ENCODE data around the gene GPRIN3.

The GPRIN3 gene

DNA sequence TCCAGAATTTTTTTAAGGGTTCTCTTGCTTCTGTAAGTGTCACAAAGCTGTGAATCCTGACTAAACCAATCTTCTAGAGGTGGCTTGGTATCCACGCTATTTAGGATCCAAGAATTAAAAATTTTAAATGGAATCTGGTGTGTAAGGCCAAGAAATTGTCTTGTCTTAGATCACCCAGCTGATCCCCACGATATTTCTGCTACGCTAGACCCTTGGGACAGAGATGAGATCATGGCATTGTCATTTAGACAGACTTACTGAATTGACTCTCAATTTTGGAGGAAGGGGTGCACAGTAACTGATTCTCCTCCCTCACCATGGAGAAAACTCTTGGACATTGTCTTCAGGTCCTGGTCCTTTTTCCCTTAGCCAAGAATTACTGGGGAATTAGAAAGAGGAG is 5.7 kb downstream of the GPRIN3 start:
- Histone ChIP-seq H3K27me3 (ENCODE audit: control insufficient read depth, insufficient read depth, low read length) (peaks cover 4% of the 10 kb centered on the region), H3K36me3 (ENCODE audit: control insufficient read depth, insufficient read depth, low read length) (no peaks in the 10 kb centered on the region), H3K27ac (ENCODE audit: low read length) (no peak overlapping the region), H3K4me1 (ENCODE audit: control insufficient read depth, insufficient read depth, low read length) (peaks cover 3% of the 10 kb centered on the region), H3K4me3 (ENCODE audit: low read length) (no peak overlapping the region), H3K9me3 (ENCODE audit: control insufficient read depth, insufficient read depth, low read length) (no peaks in the 10 kb centered on the region)
- no peak for DNase-seq (ENCODE audit: low read depth, low spot score)
- WGBS (ENCODE audit: insufficient coverage, insufficient read length): no CpG with 5 or more reads among the region's 3 CpGs

DNA sequence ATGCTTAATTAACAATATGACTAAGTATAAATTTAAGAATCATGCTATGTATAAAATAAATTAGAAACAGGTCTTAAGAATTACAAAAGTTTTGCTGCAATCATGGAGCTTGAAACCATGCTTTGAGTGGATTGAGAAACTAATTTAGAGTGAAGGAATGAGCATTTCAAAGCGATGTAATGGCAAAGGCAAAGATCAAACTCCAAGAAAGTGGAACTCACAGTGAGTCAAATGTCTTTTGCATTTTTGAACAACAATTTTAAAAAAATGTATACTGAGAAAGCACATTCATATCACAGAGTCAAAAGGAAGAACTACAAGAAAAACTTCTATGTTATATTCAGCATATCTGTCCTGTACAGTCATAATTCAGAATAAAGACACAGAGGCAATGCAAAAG is 6.6 kb downstream of the GPRIN3 start:
- no peaks in the 10 kb centered on the region for H3K4me1 ChIP-seq (ENCODE audit: control insufficient read depth, insufficient read depth, low read length)
- H3K36me3 ChIP-seq (ENCODE audit: control insufficient read depth, insufficient read depth, low read length): no peaks in the 10 kb centered on the region
- no peak overlapping the region for H3K27ac ChIP-seq (ENCODE audit: low read length)
- no peak for DNase-seq (ENCODE audit: low read depth, low spot score)
- H3K4me3 ChIP-seq (ENCODE audit: low read length): no peak overlapping the region
- WGBS (ENCODE audit: insufficient coverage, insufficient read length): no CpG with 5 or more reads among the region's 1 CpG
- no peaks in the 10 kb centered on the region for H3K9me3 ChIP-seq (ENCODE audit: control insufficient read depth, insufficient read depth, low read length)
- H3K27me3 ChIP-seq (ENCODE audit: control insufficient read depth, insufficient read depth, low read length): no peaks in the 10 kb centered on the region

DNA sequence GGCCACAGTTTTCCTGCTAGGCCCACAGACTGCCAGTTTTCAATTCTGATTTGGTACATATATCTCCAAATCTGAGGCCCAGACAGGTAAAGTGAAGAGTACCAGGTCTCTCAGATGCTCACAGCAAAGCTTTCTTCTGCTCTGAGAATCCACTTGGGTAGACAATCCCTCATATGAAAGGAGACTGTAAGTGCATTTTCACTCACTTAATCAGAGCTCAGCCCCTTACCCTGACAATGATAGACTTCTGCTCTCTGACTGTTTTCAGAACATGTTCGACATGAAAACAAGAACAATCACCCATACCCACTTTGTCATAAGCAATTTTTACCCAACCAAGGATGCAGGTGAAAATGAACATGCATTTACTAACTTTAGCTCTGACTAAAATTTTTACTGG is 7.1 kb downstream of the GPRIN3 start:
- no peaks in the 10 kb centered on the region for H3K4me1 ChIP-seq (ENCODE audit: control insufficient read depth, insufficient read depth, low read length)
- H3K4me3 ChIP-seq (ENCODE audit: low read length): no peak overlapping the region
- H3K27ac ChIP-seq (ENCODE audit: low read length): no peak overlapping the region
- no peak for DNase-seq (ENCODE audit: low read depth, low spot score)
- WGBS (ENCODE audit: insufficient coverage, insufficient read length): no CpG with 5 or more reads among the region's 1 CpG
- no peaks in the 10 kb centered on the region for H3K9me3 ChIP-seq (ENCODE audit: control insufficient read depth, insufficient read depth, low read length)
- no peaks in the 10 kb centered on the region for H3K36me3 ChIP-seq (ENCODE audit: control insufficient read depth, insufficient read depth, low read length)
- H3K27me3 ChIP-seq (ENCODE audit: control insufficient read depth, insufficient read depth, low read length): no peaks in the 10 kb centered on the region

DNA sequence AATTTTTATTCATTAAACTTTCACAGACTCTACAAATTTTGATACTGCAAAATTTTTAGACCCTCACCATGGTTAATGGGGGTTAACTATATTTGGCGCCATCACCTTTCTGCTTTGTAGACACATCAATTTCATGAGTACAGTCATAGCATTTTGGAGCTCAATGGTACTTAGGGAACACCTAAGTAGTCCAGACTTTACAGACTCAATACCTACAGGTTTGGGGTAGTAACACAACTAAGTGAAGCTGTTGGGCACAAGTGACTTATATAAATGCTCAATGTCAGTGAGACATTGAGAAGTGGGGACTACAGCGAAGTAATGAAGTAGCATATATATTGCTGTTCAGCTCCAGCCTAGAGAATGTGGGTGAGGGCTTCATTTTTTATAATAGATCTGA is 7.5 kb downstream of the GPRIN3 start:
- H3K27me3 ChIP-seq (ENCODE audit: control insufficient read depth, insufficient read depth, low read length): no peaks in the 10 kb centered on the region
- H3K4me1 ChIP-seq (ENCODE audit: control insufficient read depth, insufficient read depth, low read length): no peaks in the 10 kb centered on the region
- no peak overlapping the region for H3K27ac ChIP-seq (ENCODE audit: low read length)

DNA sequence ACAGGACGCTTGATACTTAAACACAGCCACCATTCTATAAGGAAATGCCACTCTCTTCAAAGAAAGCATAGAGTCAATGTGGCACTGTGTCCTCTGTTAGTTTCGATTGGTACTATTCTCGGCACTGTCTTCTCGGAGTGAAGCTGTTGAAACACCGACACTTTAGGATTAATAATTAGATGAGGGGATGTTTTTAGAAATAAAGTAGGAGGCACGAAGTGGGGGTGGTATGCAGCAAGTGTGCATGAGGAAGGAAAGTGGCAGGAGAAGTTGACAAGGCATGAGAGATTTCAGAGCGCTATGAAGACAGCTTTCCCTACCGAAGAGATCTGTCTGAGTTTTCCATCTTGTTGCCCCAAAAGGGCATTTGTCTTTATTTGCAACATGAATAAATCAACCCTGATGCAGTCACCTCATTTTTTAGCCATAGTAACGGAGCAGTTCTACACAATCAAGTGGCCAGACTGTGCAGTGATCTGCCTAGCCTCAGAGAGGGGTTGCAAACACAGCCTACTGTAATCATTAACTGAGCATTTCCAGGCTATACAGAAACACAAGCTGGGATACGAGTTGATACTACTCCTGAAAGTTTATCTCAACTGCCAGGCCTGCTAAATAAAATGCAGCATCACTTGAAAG is 8.3 kb downstream of the GPRIN3 start:
- Histone ChIP-seq H3K27ac (ENCODE audit: low read length) (no peak overlapping the region), H3K36me3 (ENCODE audit: control insufficient read depth, insufficient read depth, low read length) (no peaks in the 10 kb centered on the region), H3K9me3 (ENCODE audit: control insufficient read depth, insufficient read depth, low read length) (no peaks in the 10 kb centered on the region), H3K4me1 (ENCODE audit: control insufficient read depth, insufficient read depth, low read length) (no peaks in the 10 kb centered on the region), H3K27me3 (ENCODE audit: control insufficient read depth, insufficient read depth, low read length) (no peaks in the 10 kb centered on the region), H3K4me3 (ENCODE audit: low read length) (no peak overlapping the region)
- no peak for DNase-seq (ENCODE audit: low read depth, low spot score)
- 100% methylated on average over 1 of the region's 10 CpGs for WGBS (ENCODE audit: insufficient coverage, insufficient read length)

More for the DNA sequence above, 7.5 kb downstream of the GPRIN3 start:
- Histone ChIP-seq H3K9me3 (ENCODE audit: control insufficient read depth, insufficient read depth, low read length) (no peaks in the 10 kb centered on the region), H3K36me3 (ENCODE audit: control insufficient read depth, insufficient read depth, low read length) (no peaks in the 10 kb centered on the region), H3K4me3 (ENCODE audit: low read length) (no peak overlapping the region)
- no peak for DNase-seq (ENCODE audit: low read depth, low spot score)
- no CpG with 5 or more reads among the region's 2 CpGs for WGBS (ENCODE audit: insufficient coverage, insufficient read length)

DNA sequence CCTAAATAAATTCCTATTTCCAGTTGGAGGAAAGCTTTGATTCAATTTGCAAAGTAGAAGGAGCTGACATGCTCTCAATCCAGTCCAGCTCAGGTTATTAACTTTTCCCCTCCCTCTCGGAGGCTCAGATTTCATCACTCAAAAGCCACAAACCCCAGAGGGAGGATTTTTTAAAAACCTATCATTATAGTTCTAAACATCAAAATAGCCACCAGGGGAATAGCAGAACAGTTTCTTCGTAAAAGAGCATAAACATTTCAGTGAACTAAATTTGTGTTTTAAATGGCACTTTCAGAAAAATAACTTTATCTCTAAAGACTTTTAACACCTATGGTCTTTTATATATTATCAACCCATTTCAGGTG is 8.8 kb downstream of the GPRIN3 start:
- H3K4me3 ChIP-seq (ENCODE audit: low read length): no peak overlapping the region
- no CpG with 5 or more reads among the region's 2 CpGs for WGBS (ENCODE audit: insufficient coverage, insufficient read length)
- H3K27me3 ChIP-seq (ENCODE audit: control insufficient read depth, insufficient read depth, low read length): no peaks in the 10 kb centered on the region
- no peak for DNase-seq (ENCODE audit: low read depth, low spot score)
- no peaks in the 10 kb centered on the region for H3K36me3 ChIP-seq (ENCODE audit: control insufficient read depth, insufficient read depth, low read length)
- H3K27ac ChIP-seq (ENCODE audit: low read length): no peak overlapping the region
- no peaks in the 10 kb centered on the region for H3K9me3 ChIP-seq (ENCODE audit: control insufficient read depth, insufficient read depth, low read length)
- H3K4me1 ChIP-seq (ENCODE audit: control insufficient read depth, insufficient read depth, low read length): no peaks in the 10 kb centered on the region

DNA sequence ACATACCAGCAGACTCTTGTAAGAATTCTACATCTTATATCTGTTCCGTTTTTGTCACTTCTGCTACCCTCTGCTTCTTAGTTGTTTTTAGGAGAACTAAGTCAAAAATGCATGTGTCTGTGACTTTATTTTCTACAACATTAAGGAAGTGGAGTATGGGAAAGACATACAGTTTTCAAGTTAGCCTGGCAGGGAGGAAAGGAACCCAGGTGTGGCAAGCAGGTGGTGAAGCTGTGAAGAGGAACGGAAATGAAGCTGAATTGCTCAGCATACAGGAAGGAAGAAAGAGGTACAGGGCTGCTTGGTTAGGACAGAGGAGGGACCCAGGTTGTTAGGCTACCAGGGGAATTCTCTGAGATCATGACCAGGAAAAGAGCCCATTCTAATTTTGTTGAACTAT is 9.4 kb downstream of the GPRIN3 start:
- Histone ChIP-seq H3K9me3 (ENCODE audit: control insufficient read depth, insufficient read depth, low read length) (no peaks in the 10 kb centered on the region), H3K36me3 (ENCODE audit: control insufficient read depth, insufficient read depth, low read length) (no peaks in the 10 kb centered on the region), H3K4me1 (ENCODE audit: control insufficient read depth, insufficient read depth, low read length) (no peaks in the 10 kb centered on the region), H3K27me3 (ENCODE audit: control insufficient read depth, insufficient read depth, low read length) (no peaks in the 10 kb centered on the region), H3K4me3 (ENCODE audit: low read length) (no peak overlapping the region), H3K27ac (ENCODE audit: low read length) (no peak overlapping the region)
- no peak for DNase-seq (ENCODE audit: low read depth, low spot score)
- no CpG with 5 or more reads among the region's 2 CpGs for WGBS (ENCODE audit: insufficient coverage, insufficient read length)

DNA sequence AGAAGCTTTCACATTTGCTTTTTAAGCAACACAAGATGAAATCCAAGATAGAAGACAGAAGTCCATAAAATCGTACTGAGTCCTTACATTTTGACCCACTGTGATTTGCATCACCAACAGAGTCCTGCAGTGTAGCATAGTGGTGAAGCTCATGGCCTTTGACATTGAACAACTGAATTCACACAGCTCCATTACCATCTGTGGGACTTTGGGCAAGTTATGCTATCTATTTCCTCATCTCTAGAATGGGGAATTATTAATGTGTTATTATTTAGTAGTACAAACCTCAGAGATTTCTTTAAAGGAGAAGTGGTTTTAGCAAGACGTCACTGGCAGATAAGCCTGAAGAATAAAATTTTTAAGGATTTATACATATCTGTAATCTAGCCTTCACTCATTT is 10.7 kb downstream of the GPRIN3 start:
- Histone ChIP-seq H3K4me1 (ENCODE audit: control insufficient read depth, insufficient read depth, low read length) (no peaks in the 10 kb centered on the region), H3K4me3 (ENCODE audit: low read length) (no peak overlapping the region), H3K27ac (ENCODE audit: low read length) (no peak overlapping the region), H3K27me3 (ENCODE audit: control insufficient read depth, insufficient read depth, low read length) (no peaks in the 10 kb centered on the region), H3K36me3 (ENCODE audit: control insufficient read depth, insufficient read depth, low read length) (no peaks in the 10 kb centered on the region), H3K9me3 (ENCODE audit: control insufficient read depth, insufficient read depth, low read length) (no peaks in the 10 kb centered on the region)
- WGBS (ENCODE audit: insufficient coverage, insufficient read length): no CpG with 5 or more reads among the region's 2 CpGs
- DNase-seq (ENCODE audit: low read depth, low spot score): no peak

DNA sequence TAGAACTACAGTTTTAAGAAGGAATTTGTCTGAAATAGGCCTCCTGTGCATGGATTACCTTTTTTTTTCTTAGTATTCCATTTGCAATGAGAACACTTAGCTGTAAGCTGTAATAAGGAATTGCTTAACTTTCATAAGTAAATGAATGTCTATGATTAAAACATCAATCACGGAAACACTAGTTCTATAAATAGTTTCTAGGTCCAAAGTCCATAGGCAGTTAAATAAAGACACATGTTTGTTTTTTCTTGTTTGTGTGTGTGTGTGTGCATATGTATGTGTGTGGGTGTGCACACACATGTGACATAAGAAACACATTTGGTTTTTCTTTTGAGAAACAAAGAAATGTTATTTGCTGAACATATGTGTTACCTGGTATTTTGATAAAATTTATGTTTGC is 11.2 kb downstream of the GPRIN3 start:
- Histone ChIP-seq H3K4me1 (ENCODE audit: control insufficient read depth, insufficient read depth, low read length) (no peaks in the 10 kb centered on the region), H3K27me3 (ENCODE audit: control insufficient read depth, insufficient read depth, low read length) (no peaks in the 10 kb centered on the region), H3K4me3 (ENCODE audit: low read length) (no peak overlapping the region), H3K36me3 (ENCODE audit: control insufficient read depth, insufficient read depth, low read length) (no peaks in the 10 kb centered on the region), H3K9me3 (ENCODE audit: control insufficient read depth, insufficient read depth, low read length) (no peaks in the 10 kb centered on the region), H3K27ac (ENCODE audit: low read length) (no peak overlapping the region)
- no CpG with 5 or more reads among the region's 1 CpG for WGBS (ENCODE audit: insufficient coverage, insufficient read length)
- no peak for DNase-seq (ENCODE audit: low read depth, low spot score)

DNA sequence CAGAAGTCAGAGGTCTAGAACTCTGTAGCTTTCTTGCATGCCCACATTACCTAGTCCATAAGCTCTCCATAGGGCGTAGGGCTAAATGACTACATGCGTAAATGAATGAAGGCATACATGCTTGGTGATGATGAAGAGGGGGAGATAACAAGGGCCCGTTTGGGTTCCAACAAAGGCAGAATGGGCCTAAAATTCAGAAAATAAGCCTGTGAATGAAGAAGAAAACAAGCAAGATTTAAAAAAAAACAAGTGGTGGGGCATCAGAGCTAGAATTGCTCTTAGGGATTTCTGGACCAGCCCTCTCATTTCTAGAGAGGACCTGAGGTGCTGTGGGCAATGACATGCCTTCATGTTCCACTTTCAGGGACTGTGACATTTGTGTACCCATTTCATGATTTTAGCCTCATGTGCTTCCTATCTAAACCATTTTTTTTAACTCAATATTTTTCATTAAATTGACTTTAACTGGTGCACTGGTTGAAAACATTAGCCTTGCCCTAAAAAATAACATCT is 12.1 kb downstream of the GPRIN3 start:
- Histone ChIP-seq H3K4me1 (ENCODE audit: control insufficient read depth, insufficient read depth, low read length) (no peaks in the 10 kb centered on the region), H3K36me3 (ENCODE audit: control insufficient read depth, insufficient read depth, low read length) (no peaks in the 10 kb centered on the region), H3K27ac (ENCODE audit: low read length) (no peak overlapping the region), H3K9me3 (ENCODE audit: control insufficient read depth, insufficient read depth, low read length) (no peaks in the 10 kb centered on the region; the same call in 1 of the 2 replicates), H3K27me3 (ENCODE audit: control insufficient read depth, insufficient read depth, low read length) (no peaks in the 10 kb centered on the region), H3K4me3 (ENCODE audit: low read length) (no peak overlapping the region)
- no CpG with 5 or more reads among the region's 3 CpGs for WGBS (ENCODE audit: insufficient coverage, insufficient read length)
- DNase-seq (ENCODE audit: low read depth, low spot score): no peak

DNA sequence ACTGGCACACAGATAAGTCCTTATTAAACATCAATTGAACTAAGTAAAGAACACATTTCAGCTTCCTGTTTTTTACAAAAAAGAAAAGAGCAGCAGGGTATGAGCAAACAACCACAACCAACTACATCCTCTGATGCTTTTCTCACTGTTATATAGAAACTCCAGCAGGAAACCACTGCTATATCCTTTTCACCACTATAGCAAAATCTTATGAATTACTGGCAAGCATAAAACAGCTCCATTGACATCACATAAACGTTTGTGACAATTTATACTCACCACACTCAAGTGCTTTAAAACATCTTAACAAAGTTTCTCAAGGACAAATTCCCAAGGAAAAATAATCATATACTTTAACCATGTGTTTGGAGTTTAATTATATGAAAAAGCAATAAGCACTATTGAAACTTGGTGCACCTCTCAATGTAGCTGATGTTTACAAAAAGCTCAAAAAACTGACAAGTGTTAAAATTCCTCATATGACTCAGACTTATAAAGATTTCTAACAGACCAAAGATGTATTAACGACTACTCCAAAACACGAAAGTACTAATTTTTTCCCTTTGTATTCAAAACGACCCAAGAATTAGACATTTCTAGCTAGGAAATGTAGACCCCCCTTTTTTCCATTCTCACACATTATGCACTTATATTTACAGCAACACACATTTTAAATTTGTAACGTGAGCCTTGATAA is 12.9 kb downstream of the GPRIN3 start:
- Histone ChIP-seq H3K36me3 (ENCODE audit: control insufficient read depth, insufficient read depth, low read length) (no peaks in the 10 kb centered on the region), H3K9me3 (ENCODE audit: control insufficient read depth, insufficient read depth, low read length) (no peaks in the 10 kb centered on the region; the same call in 1 of the 2 replicates), H3K4me3 (ENCODE audit: low read length) (no peak overlapping the region), H3K27ac (ENCODE audit: low read length) (no peak overlapping the region), H3K27me3 (ENCODE audit: control insufficient read depth, insufficient read depth, low read length) (no peaks in the 10 kb centered on the region), H3K4me1 (ENCODE audit: control insufficient read depth, insufficient read depth, low read length) (no peaks in the 10 kb centered on the region)
- WGBS (ENCODE audit: insufficient coverage, insufficient read length): no CpG with 5 or more reads among the region's 5 CpGs
- DNase-seq (ENCODE audit: low read depth, low spot score): no peak
